ENCODE data around the gene LRSAM1. TPM values are rescaled to one million over a fixed set of nuclear protein-coding genes. Genes with fewer than 3 reads are reported as not detected.

LRSAM1 gene
- total and polyA plus RNA-seq, 9 of the 15 experiments (the other 6 are each of a cell fraction or from before 2014, with no cell fraction given): 0.07 to 16.2 (median 4.7) TPM

DNA sequence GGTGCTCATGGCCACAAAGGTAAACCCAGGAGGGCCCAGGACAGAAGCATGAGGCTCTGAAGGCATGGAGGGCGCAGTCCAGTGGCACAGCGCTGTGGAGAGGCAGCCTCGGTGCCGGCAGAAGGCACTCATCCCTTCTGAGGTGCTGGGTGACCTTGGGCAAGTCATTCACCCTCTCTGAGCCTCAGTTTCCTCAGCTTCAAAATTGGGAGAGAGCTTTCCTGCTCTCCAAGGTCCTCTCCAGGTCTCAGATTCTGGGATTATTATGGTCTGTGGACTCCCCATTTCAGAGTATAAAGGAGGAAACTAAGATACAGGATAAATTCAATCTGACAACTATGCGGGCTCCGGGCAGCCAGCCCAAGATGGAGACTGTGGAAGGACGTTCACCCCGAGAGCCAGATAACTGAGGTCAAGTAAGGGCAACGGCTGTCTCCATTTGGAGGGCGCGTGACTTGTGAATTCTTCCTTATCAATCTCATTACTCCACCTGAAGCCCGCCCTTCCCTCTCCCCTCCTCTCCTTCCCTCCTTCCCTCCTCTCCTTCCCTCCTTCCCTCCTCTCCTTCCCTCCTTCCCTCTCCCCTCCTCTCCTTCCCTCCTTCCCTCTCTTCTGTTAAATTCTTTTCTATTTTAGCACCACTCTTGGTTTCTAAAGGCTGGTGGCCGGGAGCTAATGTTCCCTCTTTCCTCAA is 58.1 kb downstream of the LRSAM1 start (continued):
- TF ChIP-seq ZBTB1 (CRISPR knock-in tag; IDR thresholded peaks at IDR 0.05; ENCODE audit: borderline replicate concordance, low read depth): no peak
- no peak for TF ChIP-seq NFIC (IDR thresholded peaks at IDR 0.05)

GRCh38 chr9:127509955-127510299 is 58.6 kb downstream of the LRSAM1 start:
- no TSS peak for BruUV-seq (replicated peaks)
- no peaks in the 10 kb centered on the region for H4K20me1 ChIP-seq (replicated peaks; ENCODE audit: control insufficient read depth, insufficient read depth, low read length)
- ChIA-PET POLR2A (no interaction called here), CTCF (ENCODE audit: low intra/inter-chr PET ratio) (no interaction called here)
- H3K36me3 ChIP-seq (ENCODE audit: control insufficient read depth, insufficient read depth, low read length): peaks cover 78% of the 10 kb centered on the region; the same call in 2 of the 3 replicates
- no peak overlapping the region for H3K4me2 ChIP-seq (ENCODE audit: insufficient read depth, low read length)
- H3K4me1 ChIP-seq (replicated peaks in 1 of 2; ENCODE audit: control insufficient read depth in 2 of 2, insufficient read depth in 2 of 2, low read length in 2 of 2): peaks cover 23 to 47% of the 10 kb centered on the region in 2 experiments
- intact Hi-C loops (cut with micrococcal nuclease) (loop anchor here (10.0 kb wide), 1 partner anchor 405 kb away; the partner anchor contains the start of gene ST6GALNAC4), in situ Hi-C loops (cut with MboI) (no loop called here)
- H3K79me2 ChIP-seq (ENCODE audit: control insufficient read depth, insufficient read depth, low read length): no peaks in the 10 kb centered on the region
- H3K27me3 ChIP-seq (ENCODE audit: control insufficient read depth in 2 of 2, insufficient read depth in 2 of 2, low read length in 2 of 2): no peaks in the 10 kb centered on the region
- FAIRE-seq (no peak), ATAC-seq (peak; percentile 8; the same call in 1 of the 3 replicates), DNase-seq (ENCODE audit: extremely low read depth in 1 of 4, low spot score in 3 of 4) (no peak)
- no peaks in the 10 kb centered on the region for H3K9me1 ChIP-seq (ENCODE audit: control insufficient read depth, insufficient read depth, low read length)
- H2AFZ ChIP-seq (ENCODE audit: low read depth, low read length): peak overlapping the region; percentile 19; the same call in 1 of the 2 replicates
- H3K27ac ChIP-seq (ENCODE audit: extremely low read depth, low read depth, low read length): peak overlapping the region; percentile 80; the same call in 2 of the 3 replicates
- peak overlapping the region in 1 of 2 experiments; percentile 84; a peak in 2 of 4 replicates for H3K9ac ChIP-seq (ENCODE audit: insufficient read depth in 1 of 2, low read depth in 2 of 2, low read length in 2 of 2)
- WGBS (ENCODE audit: insufficient coverage, low coverage, missing lambda C conversion rate): 59% methylated on average over 14 of the region's 15 CpGs
- no peak overlapping the region for H3K4me3 ChIP-seq
- H3K9me3 ChIP-seq (replicated peaks; ENCODE audit: control insufficient read depth, insufficient read depth, low read depth, low read length): no peaks in the 10 kb centered on the region
- no peak for TF ChIP-seq PCBP1 (IDR thresholded peaks at IDR 0.05; ENCODE audit: low read depth, low read length, poor library complexity, severe bottlenecking)
- TF ChIP-seq ZNF583 (CRISPR knock-in tag; IDR thresholded peaks at IDR 0.05): peak; percentile 44; the same call in 1 of the 2 replicates
- TF ChIP-seq KLF1 (tag; IDR thresholded peaks at IDR 0.05): 0 out of 2 replicates have a peak, but pooled peaks have one; percentile 31
- TF ChIP-seq ZNF41 (CRISPR knock-in tag; conservative IDR thresholded peaks at IDR 0.05): 0 out of 2 replicates have a peak, but pooled peaks have one; percentile 33
- TF ChIP-seq CBX1 (IDR thresholded peaks at IDR 0.05; ENCODE audit: low read depth): no peak
- TF ChIP-seq ZNF785 (CRISPR knock-in tag; IDR thresholded peaks at IDR 0.05): no peak
- TF ChIP-seq, protein P1, sequence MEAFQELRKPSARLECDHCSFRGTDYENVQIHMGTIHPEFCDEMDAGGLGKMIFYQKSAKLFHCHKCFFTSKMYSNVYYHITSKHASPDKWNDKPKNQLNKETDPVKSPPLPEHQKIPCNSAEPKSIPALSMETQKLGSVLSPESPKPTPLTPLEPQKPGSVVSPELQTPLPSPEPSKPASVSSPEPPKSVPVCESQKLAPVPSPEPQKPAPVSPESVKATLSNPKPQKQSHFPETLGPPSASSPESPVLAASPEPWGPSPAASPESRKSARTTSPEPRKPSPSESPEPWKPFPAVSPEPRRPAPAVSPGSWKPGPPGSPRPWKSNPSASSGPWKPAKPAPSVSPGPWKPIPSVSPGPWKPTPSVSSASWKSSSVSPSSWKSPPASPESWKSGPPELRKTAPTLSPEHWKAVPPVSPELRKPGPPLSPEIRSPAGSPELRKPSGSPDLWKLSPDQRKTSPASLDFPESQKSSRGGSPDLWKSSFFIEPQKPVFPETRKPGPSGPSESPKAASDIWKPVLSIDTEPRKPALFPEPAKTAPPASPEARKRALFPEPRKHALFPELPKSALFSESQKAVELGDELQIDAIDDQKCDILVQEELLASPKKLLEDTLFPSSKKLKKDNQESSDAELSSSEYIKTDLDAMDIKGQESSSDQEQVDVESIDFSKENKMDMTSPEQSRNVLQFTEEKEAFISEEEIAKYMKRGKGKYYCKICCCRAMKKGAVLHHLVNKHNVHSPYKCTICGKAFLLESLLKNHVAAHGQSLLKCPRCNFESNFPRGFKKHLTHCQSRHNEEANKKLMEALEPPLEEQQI (IDR thresholded peaks at IDR 0.05): no peak
- no peak for TF ChIP-seq KAT7 (CRISPR knock-in tag; IDR thresholded peaks at IDR 0.05; ENCODE audit: borderline replicate concordance)
- no peak for TF ChIP-seq TSC22D4 (tag; IDR thresholded peaks at IDR 0.05)
- TF ChIP-seq NR4A1 (CRISPR knock-in tag; IDR thresholded peaks at IDR 0.05): no peak
- TF ChIP-seq NR4A1 (tag; IDR thresholded peaks at IDR 0.05): peak; percentile 86
- peak; percentile 54; the same call in 1 of the 2 replicates for TF ChIP-seq PTRF (tag; IDR thresholded peaks at IDR 0.05)
- no peak for TF ChIP-seq RAD21 (CRISPR knock-in tag; conservative IDR thresholded peaks at IDR 0.05 in 1 of 2, IDR thresholded peaks at IDR 0.05 in 1 of 2)
- TF ChIP-seq KLF6 (CRISPR knock-in tag; IDR thresholded peaks at IDR 0.05; ENCODE audit: borderline replicate concordance): no peak
- TF ChIP-seq MEF2D (tag; conservative IDR thresholded peaks at IDR 0.05; ENCODE audit: low read depth): no peak
- TF ChIP-seq, protein P2, sequence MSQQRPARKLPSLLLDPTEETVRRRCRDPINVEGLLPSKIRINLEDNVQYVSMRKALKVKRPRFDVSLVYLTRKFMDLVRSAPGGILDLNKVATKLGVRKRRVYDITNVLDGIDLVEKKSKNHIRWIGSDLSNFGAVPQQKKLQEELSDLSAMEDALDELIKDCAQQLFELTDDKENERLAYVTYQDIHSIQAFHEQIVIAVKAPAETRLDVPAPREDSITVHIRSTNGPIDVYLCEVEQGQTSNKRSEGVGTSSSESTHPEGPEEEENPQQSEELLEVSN (IDR thresholded peaks at IDR 0.05; ENCODE audit: borderline replicate concordance in 1 of 2, extremely low read depth in 1 of 2, insufficient read depth in 1 of 2, insufficient read length in 1 of 2, low read depth in 1 of 2, low read length in 1 of 2, poor library complexity in 1 of 2, severe bottlenecking in 1 of 2): peak in 1 of 2 experiments; percentile 10

Data from K562 (cell line).